Eye (tissue), 1 donor: Measurements from ENCODE around the gene HLX.

Experiments used
- DNase-seq: peaks from one replicate; pipeline ENCODE4 v3.0.0-alpha.2; 2015

Gene HLX

GRCh38 chr1:220879076-220879508, at the start of gene HLX:
Gene HLX (plus strand): TSS chr1:220879443. CDS start chr1:220879858, 415 bp downstream.
- DNase-seq: peak; percentile 81

GRCh38 chr1:220833436-220833835, 45.8 kb upstream of the HLX start:
- DNase-seq: no peak

GRCh38 chr1:220834155-220834870, 44.9 kb upstream of the HLX start:
- no peak for DNase-seq

- no peak for DNase-seq
Observed at GRCh38 chr1:220838578-220838977, 40.7 kb upstream of the HLX start.

GRCh38 chr1:220839474-220839873, 39.8 kb upstream of the HLX start:
- no peak for DNase-seq

- DNase-seq: no peak
Observed at GRCh38 chr1:220841293-220841692, 38.0 kb upstream of the HLX start.

GRCh38 chr1:220843481-220844011, 35.7 kb upstream of the HLX start:
- DNase-seq: peak; percentile 47

- no peak for DNase-seq
Observed at GRCh38 chr1:220852408-220852807, 26.8 kb upstream of the HLX start.

GRCh38 chr1:220872296-220872695, 6.9 kb upstream of the HLX start:
- no peak for DNase-seq

GRCh38 chr1:220873087-220873486, 6.2 kb upstream of the HLX start:
- no peak for DNase-seq

- DNase-seq: peak; percentile 85
Observed at GRCh38 chr1:220873868-220874655, 5.2 kb upstream of the HLX start.

- DNase-seq: peak; percentile 9
Observed at GRCh38 chr1:220875260-220875659, 4.0 kb upstream of the HLX start.

GRCh38 chr1:220876511-220877376, 2.5 kb upstream of the HLX start:
- DNase-seq: peak; percentile 82

- peak; percentile 73 for DNase-seq
Observed at GRCh38 chr1:220877377-220878095, 1.7 kb upstream of the HLX start.

GRCh38 chr1:220878191-220879075, 810 bp upstream of the HLX start:
- peak; percentile 70 for DNase-seq

- peak; percentile 74 for DNase-seq
Observed at GRCh38 chr1:220879509-220880361, 492 bp downstream of the HLX start.

GRCh38 chr1:220880362-220880670, 1.1 kb downstream of the HLX start:
- peak; percentile 67 for DNase-seq

- DNase-seq: peak; percentile 83
Observed at GRCh38 chr1:220880726-220881506, 1.7 kb downstream of the HLX start.
